Uterus (tissue), 4 donors: Measurements from ENCODE around the gene KCTD3. TPM values are rescaled to one million over a fixed set of nuclear protein-coding genes. Genes with fewer than 3 reads are reported as not detected.

ENCODE experiments used
- DNase-seq, 2 donors: peaks; one replicate each; pipeline ENCODE4 v3.0.0-alpha.2; 2019 to 2020
- H3K27ac ChIP-seq, 2 donors: fragments of 200-600 bp; sonication (generic); 1 replicate in 1 of 2; 2 replicates in 1 of 2; pipeline ENCODE4 v1.5.1; 2016 to 2018
- H3K27me3 ChIP-seq, 2 donors: fragments of 200-600 bp; sonication (generic); one replicate each; pipeline ENCODE4 v1.5.1; 2018 to 2019; ENCODE audit warnings: control low read depth in 1 of 2
- H3K36me3 ChIP-seq, 2 donors: fragments of 200-600 bp; sonication (generic); one replicate each; pipeline ENCODE4 v1.5.1; 2019; ENCODE audit warnings: control low read depth in 1 of 2
- H3K4me1 ChIP-seq, 2 donors: fragments of 200-600 bp; sonication (generic); one replicate each; pipeline ENCODE4 v1.5.1; 2018 to 2019; ENCODE audit warnings: control low read depth in 1 of 2
- H3K4me3 ChIP-seq, 2 donors: fragments of 200-600 bp; sonication (generic); 1 replicate in 1 of 2; 2 replicates in 1 of 2; pipeline ENCODE4 v1.5.1; 2018 to 2019; ENCODE audit warnings: mild to moderate bottlenecking in 1 of 2
- H3K9me3 ChIP-seq, 2 donors: fragments of 200-600 bp; sonication (generic); one replicate each; pipeline ENCODE4 v1.5.1; 2019; ENCODE audit warnings: control low read depth in 1 of 2
- POLR2A ChIP-seq, 2 donors: fragments of 450-650 bp; IDR thresholded peaks; one replicate each; pipeline ENCODE4 v1.6.1; 2016; ENCODE audit warnings: antibody characterized with exemption in 2 of 2, mild to moderate bottlenecking in 1 of 2, moderate library complexity in 1 of 2
- intact Hi-C: fragments of 100-400 bp; cut with DNase I; formaldehyde crosslinking; loops from one replicate; pipeline ENCODE4 v1.15.1; 2023; ENCODE audit warnings: low total_unique reads
- total RNA-seq, 4 donors: library from RNA; depleted of rRNA in 3 of 4; stranded (reverse); fragments of >200 nt in 3 of 4; gene quantifications; one replicate each; pipeline versions ENCODE4 v1.1.0 to v1.2.4, GENCODE V29; 2014 to 2023
- TF ChIP-seq, protein P1 (sequence below), 4 experiments: fragments of 200-600 bp in 2 of 4; fragments of 450-650 bp in 2 of 4; sonication (generic) in 2 of 4; IDR thresholded peaks; one replicate each; pipeline ENCODE4 v1.5.1; 2016 to 2019; ENCODE audit warnings: antibody characterized with exemption in 4 of 4, mild to moderate bottlenecking in 2 of 4, moderate library complexity in 1 of 4
- donor health status: DM: yes; HTN: yes; CAD: no.

KCTD3 gene
- total RNA-seq, result 10 to 100 TPM; 43.2 to 92.4 (median 53.7) TPM

DNA sequence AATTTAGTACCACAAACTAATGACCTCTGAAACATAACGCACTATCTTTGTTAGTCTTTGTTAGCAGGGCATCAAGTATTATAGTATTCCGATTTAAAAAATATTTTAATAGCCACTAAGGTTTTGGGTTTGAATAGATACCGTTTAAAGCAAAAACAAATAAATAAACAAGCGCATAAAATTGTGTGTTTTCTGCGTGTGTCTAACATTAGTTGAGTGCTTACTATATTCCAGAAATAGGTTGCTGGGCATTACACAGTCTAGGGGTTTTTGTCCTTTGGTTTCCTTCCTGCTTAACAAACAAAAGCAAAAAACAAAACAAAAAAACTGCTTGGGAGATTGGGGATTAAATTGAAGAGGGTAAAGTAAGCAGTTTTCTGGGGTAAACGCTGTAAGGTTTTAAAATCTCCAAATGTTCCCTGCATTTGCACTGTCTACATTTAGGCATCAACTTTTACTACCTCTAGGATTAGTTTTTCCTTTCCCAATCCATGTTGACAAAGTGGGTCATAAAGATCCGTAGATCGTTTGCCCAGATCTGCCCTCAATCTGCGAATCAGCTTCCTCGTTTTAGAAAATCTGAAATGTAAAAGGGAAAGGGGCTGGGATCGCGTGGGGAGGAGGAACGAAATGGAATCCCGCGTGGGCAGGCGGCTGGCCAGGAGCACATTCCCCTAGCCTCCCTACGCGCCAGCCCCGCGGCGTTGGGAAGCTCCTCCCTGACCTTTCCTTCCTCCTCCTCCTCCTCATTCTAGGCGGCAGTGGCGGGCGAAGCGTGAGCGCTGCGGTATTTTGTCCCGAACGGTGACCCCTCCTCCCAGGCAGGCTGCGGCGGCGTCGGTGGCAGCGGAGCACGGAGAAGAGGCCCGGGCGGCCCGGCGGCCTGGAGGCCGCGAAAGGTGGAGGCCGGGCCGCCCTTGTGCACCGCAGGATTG, at the start of gene KCTD3:
TSS of gene KCTD3 (plus strand) at position 749 of the 935 bp plus-strand sequence. CDS start 382 bp downstream, outside the sequence.
- TF ChIP-seq, protein P1, sequence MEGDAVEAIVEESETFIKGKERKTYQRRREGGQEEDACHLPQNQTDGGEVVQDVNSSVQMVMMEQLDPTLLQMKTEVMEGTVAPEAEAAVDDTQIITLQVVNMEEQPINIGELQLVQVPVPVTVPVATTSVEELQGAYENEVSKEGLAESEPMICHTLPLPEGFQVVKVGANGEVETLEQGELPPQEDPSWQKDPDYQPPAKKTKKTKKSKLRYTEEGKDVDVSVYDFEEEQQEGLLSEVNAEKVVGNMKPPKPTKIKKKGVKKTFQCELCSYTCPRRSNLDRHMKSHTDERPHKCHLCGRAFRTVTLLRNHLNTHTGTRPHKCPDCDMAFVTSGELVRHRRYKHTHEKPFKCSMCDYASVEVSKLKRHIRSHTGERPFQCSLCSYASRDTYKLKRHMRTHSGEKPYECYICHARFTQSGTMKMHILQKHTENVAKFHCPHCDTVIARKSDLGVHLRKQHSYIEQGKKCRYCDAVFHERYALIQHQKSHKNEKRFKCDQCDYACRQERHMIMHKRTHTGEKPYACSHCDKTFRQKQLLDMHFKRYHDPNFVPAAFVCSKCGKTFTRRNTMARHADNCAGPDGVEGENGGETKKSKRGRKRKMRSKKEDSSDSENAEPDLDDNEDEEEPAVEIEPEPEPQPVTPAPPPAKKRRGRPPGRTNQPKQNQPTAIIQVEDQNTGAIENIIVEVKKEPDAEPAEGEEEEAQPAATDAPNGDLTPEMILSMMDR (IDR thresholded peaks at IDR 0.05), result no peak
- TF ChIP-seq POLR2A (IDR thresholded peaks at IDR 0.05), result peak; percentile 15 to 47
- H3K4me1 ChIP-seq, result no peaks in the 10 kb centered on the region

DNA sequence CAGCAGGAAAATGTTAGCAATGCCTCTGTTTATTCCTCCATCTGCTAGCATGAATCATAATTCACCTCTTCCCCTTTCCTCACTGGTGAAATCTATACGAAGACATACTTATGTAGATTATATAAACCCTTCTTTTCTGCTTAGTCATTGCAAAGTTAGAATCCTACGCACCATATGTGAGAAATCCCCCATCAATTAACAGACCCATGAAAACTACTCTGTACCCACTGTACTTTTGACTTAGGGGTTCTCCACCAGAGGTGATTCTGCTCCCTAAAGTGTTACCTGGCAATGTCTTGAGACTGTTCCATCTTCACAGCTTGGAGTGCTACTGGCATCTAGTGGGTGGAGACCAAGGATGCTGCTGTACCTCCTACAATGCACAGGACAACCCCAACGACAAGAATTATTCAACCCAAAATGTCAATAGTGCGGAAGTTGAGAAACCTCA, 49.6 kb upstream of the KCTD3 start:
- intact Hi-C loops, result no loop called here
- DNase-seq, result no peak
- Histone ChIP-seq H3K36me3 (no peaks in the 10 kb centered on the region), H3K4me1 (no peaks in the 10 kb centered on the region), H3K27ac (no peak overlapping the region), H3K9me3 (no peaks in the 10 kb centered on the region), H3K4me3 (no peak overlapping the region), H3K27me3 (no peaks in the 10 kb centered on the region)
- TF ChIP-seq POLR2A (IDR thresholded peaks at IDR 0.05), result no peak
- TF ChIP-seq, protein P1 (IDR thresholded peaks at IDR 0.05), result no peak

More for the DNA sequence above, at the start of gene KCTD3:
- DNase-seq, result peak; percentile 69 to 79
- H3K27ac ChIP-seq, result peak within 1 kb of the TSS; percentile 94 to 96
- H3K36me3 ChIP-seq, result no peaks in the 10 kb centered on the region
- H3K4me3 ChIP-seq, result peak within 1 kb of the TSS; percentile 66 to 91
- no peaks in the 10 kb centered on the region for H3K9me3 ChIP-seq
- no peaks in the 10 kb centered on the region for H3K27me3 ChIP-seq
- intact Hi-C loops, result no loop called here

DNA sequence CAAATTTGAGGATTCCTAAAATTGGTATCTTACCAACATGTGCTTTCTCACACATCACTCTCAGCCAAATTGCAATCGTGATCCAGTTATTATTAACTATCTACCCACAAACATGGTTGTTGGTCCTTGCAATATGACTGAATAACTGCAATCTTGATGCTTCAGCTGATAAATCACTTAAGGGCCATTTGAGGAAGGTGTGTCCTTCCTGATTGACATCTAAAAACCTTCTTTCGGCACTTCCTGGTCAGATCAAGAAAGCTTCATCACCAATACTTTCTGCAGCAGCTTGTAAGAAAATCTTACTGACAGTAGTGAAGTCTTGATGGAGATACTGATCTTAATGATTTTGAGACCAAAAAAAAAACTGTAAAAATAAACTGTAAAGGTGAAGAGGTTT, 48.5 kb upstream of the KCTD3 start:
- Histone ChIP-seq H3K4me3 (no peak overlapping the region), H3K27ac (no peak overlapping the region), H3K36me3 (no peaks in the 10 kb centered on the region), H3K27me3 (no peaks in the 10 kb centered on the region), H3K4me1 (no peaks in the 10 kb centered on the region), H3K9me3 (no peaks in the 10 kb centered on the region)
- intact Hi-C loops, result no loop called here
- DNase-seq, result no peak
- TF ChIP-seq, protein P1 (IDR thresholded peaks at IDR 0.05), result no peak
- no peak for TF ChIP-seq POLR2A (IDR thresholded peaks at IDR 0.05)

DNA sequence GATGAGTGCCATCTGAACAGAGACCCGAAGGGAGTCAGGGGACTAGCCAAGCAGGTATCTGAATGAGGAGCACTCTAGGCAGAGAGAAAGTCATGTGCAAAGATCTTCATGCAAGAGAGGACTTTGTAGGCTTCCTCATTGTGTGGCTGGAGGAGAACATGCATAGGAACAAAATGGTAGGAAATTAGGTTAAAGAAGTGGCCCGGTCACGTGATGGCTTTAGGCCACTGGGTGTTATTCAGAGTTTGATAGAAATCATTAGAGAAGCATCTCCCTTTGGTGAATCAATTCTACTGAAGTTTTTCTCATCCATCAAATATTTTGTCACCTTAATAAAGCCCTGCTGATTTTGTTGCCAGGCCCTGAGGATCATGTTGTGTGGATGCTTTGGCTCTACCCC, 45.8 kb upstream of the KCTD3 start:
- no peak for DNase-seq
- Histone ChIP-seq H3K27me3 (no peaks in the 10 kb centered on the region), H3K27ac (no peak overlapping the region), H3K9me3 (no peaks in the 10 kb centered on the region), H3K4me1 (no peaks in the 10 kb centered on the region), H3K4me3 (no peak overlapping the region), H3K36me3 (no peaks in the 10 kb centered on the region)
- intact Hi-C loops, result no loop called here
- no peak for TF ChIP-seq POLR2A (IDR thresholded peaks at IDR 0.05)
- TF ChIP-seq, protein P1 (IDR thresholded peaks at IDR 0.05), result no peak
